Esophagus muscularis mucosa (tissue), 3 donors: ENCODE measurements around the gene F2R.

Experiments
- POLR2AphosphoS5 ChIP-seq, 2 donors: sonication (generic); formaldehyde crosslinking; IDR thresholded peaks; one replicate each; pipeline ENCODE4 v1.6.1; 2017; ENCODE audit warnings: antibody characterized with exemption in 2 of 2
- TF ChIP-seq, protein P1 (sequence below), 3 experiments: fragments of 200-600 bp in 2 of 3; fragments of 450-650 bp in 1 of 3; sonication (generic) in 2 of 3; IDR thresholded peaks; one replicate each; pipeline ENCODE4 v1.5.1; 2017 to 2019; ENCODE audit warnings: antibody characterized with exemption in 3 of 3, mild to moderate bottlenecking in 2 of 3, moderate library complexity in 1 of 3

DNA sequence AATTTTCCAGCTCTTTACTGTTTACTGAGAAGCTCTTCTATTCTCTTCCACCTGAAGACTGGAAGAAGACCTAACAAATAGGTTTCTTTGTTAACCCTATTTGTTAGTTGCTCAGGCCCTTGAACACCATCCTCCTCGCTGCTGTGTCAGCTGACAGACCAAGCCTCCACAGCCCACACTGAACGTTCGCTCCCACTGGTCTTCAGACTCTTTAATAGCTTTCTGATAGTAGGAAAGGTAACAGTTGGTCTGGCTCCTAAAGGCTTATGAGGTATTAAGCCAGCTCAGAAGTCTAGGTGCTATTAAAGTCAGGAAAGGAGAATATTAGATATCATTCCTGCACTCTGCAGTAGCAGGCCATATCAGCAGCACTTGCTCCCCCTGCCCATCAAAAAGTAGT is 23.3 kb upstream of the F2R start:
- TF ChIP-seq, protein P1, sequence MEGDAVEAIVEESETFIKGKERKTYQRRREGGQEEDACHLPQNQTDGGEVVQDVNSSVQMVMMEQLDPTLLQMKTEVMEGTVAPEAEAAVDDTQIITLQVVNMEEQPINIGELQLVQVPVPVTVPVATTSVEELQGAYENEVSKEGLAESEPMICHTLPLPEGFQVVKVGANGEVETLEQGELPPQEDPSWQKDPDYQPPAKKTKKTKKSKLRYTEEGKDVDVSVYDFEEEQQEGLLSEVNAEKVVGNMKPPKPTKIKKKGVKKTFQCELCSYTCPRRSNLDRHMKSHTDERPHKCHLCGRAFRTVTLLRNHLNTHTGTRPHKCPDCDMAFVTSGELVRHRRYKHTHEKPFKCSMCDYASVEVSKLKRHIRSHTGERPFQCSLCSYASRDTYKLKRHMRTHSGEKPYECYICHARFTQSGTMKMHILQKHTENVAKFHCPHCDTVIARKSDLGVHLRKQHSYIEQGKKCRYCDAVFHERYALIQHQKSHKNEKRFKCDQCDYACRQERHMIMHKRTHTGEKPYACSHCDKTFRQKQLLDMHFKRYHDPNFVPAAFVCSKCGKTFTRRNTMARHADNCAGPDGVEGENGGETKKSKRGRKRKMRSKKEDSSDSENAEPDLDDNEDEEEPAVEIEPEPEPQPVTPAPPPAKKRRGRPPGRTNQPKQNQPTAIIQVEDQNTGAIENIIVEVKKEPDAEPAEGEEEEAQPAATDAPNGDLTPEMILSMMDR (IDR thresholded peaks at IDR 0.05): no peak
- TF ChIP-seq POLR2AphosphoS5 (IDR thresholded peaks at IDR 0.05): no peak
